HG02759 (cell line): ENCODE data around the gene PADI2.

Experiments used
- ATAC-seq: cut with Tn5 transposase; IDR thresholded peaks from one replicate; pipeline ENCODE4 v1.9.1; 2021; ENCODE audit warnings: mild to moderate bottlenecking, moderate library complexity; ENCODE audit not compliant: unreplicated experiment

The PADI2 gene

DNA sequence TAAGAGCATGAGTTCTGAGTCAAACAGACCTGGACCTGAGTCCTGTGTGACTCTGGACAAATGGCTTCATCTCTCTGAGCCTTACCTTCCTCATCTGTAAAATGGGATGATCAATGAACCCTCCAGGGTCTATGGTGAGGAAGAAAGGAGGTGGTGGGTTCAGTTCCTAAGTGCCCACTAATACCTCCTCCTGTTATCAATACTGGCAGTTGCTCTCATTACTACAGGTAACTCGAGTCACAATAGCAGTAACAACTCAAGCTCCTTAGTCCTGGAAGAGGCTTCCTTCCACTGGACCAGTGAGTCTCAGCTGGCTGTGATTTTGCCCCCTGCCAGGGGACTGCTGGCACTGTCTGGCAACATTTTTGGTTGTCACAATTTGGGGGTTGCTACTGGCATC, 2.6 kb downstream of the PADI2 start:
- ATAC-seq: no peak

DNA sequence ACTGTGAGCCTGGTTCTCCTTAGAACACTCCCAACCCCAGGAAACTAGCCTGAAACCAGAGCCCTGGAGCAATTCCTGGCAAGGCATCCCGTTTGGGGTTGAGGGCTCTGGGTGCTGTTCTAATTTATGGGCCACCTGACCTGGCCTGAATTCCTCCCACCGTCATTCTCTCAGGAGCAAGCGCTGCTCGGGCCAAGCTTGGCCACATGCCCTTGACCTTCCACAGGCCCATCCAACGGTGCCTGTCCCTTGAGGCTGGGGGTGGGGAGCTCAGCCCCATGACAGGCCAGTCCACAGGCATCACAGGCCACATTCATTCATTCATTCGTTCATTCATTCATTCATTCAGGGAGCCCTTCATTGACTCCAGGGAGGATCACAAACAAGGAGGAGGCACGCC, 5.3 kb downstream of the PADI2 start:
- ATAC-seq: no peak

DNA sequence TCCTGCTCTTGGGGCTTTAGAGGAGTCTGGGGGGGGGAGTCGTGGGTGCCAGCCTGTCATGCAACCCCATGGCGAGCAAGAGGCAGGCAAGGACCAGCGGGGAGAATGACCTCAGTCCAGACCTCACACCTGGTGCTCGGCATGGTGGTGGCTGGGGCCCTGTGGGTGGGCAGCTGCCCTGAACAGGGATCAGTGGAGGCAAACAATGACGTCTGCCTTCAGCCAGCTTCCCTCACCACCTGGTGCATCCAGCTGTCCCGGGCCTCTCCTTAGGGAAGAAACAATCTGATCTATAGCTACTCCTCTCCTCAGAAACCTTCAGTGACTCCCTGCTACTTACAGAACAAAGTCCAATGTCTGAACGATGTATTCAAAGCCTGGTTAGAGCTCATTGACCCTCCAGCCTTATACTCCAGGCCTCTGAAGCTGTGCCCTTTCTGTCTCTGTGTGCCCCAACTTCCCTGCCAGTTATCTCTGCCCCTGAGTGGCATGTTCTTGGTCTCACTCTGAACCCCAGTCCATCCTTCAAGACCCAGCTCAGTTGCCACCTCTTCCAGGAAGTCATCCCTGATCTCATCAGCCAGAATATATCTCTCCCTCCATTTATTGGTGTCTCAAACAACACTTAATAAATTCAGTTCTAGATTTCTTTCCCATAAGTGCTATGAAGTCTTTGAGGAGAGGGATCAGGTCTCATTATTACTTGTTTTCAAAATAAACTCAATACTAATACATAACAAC, 6.6 kb downstream of the PADI2 start:
- no peak for ATAC-seq

DNA sequence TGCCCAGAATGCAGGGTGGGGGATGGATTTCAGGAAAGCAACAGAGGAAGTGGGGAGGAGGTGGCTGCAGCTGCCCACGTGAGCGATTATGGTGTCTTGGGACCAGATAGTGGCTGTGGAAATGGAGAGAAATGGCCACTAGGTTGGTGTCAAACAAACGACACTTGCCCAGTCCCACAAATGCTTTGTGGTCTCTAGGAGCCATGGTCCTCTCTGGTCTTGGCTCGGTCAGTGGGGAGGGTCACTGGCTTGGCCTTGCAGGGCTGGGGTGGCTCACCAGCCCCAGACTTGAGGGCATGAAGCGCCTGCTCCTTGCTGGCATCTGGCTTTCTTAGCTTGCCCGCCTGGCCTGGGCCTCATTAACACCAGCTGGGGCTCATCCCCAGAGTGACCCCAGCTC, 7.2 kb downstream of the PADI2 start:
- no peak for ATAC-seq

DNA sequence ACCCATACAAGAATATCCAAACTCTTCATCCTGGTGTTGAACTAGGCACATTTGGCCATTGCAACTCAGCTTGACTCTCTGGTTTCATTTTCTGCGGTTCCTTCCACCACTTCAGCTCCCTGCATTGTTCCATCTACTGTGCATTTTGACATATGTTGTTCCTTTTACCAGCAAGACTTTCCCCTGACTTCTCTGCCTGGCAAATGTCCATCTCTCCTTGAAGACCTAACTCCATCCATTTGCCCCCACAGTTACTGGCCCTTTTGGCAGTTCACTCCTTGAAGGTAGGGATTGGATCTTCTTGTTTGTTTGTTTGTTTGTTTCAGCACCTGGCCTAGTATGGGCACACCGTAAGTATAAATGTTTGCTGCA, 8.7 kb downstream of the PADI2 start:
- ATAC-seq: no peak

DNA sequence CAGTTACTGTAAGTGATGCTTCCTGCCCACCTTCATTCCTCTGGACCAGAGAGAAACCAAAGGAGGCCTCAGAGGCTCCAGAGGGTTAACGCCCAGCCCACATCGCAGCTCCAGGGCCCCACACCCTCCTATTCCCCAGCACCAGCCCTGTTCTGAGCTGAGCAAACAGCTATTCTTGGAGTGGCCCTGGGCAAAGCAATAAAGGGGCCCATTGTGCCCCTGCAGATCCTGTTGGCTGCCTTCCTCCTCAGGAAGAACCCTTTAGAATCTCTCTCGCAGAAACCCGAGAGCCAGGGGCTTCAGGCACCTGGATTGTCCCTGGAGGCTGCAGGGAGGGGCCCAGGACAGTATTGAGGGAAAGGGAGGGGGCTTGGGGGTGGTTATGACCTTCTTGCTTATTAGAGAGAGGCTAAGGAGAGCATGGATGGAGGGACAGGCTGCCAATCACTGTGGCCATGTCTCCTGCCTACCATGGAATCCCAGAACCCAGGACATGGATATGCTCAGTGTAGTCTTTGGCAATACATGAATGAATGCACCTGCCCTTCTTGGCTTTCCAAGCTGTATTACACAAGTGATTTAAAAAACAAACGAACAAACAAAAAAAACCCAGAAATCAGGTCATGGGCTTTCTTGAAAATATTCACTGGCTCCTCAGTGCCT, 9.2 kb downstream of the PADI2 start:
- no peak for ATAC-seq

DNA sequence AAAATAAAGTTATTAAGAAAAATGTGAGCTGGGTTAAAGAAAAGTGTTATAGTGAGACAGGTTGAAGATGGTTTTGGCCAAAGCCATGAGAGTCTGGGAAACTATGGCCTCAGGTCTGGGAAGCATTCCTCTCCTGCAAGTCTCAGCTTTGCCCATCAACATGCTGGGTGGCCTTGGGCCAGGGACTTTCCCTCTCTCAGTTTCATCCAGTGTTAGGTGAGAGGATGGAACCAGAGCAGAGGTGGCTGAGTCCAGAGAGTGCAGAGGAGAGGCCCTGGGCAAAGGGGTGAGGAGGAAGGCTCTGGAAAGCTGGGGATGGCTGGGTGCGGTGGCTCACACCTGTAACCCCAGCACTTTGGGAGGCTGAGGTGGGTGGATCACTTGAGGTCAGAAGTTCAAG, 10.5 kb downstream of the PADI2 start:
- ATAC-seq: no peak

DNA sequence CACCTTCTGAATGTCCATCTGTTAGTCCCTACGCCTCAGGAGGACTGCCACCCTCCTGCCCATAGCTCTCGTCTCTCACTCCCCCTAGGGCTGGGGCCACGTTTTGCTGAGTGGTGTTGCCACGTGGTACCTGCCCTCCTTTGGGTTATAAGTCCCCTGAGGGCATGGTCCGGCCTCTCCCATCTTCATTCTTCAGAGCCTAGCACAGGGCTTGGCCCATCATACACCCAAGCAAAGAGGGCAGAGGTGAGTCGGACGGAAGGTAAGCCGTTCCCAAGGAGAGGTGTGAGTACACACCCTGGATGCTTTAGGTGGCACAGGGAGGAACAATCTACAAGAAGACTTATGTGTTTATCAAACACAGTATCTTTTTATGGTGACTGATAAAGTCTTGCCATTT, 10.9 kb downstream of the PADI2 start:
- no peak for ATAC-seq

DNA sequence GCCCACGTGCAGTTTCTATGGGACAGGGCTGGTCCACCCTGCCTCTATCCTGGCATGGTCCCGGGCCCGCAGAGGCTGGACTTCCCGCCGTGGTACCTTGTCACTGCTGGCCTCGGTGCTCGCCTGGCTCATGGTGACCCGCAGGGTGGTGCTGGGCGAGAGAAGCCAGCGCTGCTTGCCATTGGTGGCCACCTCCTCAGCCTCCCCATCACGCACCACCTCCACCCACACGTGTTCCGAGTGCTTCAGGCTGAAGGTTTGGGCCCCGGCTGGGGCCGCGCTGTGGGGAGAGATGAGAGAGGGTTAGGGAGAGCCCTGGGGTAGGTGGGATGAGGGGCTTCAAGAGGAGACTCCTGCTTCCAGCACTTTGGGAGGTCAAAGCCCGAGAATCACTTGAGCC, 14.5 kb downstream of the PADI2 start:
- ATAC-seq: no peak

DNA sequence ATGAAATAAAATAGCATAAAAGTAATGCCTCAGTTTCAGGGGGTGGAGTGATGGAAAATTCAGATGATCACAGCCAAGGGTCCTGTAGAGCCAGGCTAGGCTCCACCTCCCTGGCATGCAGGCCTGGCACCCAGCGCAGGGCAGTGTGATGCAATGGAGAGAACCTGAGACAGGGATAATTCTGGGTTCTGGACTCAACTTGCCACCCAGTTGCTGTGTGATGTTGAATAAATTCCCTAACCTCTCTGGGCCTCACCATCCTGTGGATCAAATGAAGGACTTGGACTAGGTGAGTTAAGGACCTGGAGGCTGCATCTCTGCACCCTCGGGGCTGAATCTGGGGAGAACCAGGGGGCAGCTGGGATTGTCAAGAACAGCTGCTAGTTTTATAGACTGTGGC, 17.0 kb downstream of the PADI2 start:
- no peak for ATAC-seq

DNA sequence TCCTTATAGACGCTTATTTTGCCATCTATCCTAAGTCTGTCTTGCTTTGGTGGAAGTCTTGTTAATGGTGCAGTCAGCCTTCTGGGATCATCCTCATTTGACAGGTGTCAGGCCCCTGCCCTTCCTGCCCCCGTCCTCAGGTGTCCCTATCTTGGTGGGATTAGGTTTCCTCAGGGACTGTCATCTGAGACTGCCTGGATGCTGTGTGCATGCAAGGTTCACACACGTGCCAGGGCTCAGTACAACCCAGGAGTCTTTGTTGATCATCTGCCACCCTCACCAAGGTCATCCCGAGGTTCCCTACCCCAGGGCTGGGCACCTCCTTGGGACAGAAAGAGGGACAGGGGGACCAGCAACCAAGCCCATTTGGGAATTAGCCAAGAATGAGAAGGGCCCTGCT, 18.0 kb downstream of the PADI2 start:
- ATAC-seq: no peak

DNA sequence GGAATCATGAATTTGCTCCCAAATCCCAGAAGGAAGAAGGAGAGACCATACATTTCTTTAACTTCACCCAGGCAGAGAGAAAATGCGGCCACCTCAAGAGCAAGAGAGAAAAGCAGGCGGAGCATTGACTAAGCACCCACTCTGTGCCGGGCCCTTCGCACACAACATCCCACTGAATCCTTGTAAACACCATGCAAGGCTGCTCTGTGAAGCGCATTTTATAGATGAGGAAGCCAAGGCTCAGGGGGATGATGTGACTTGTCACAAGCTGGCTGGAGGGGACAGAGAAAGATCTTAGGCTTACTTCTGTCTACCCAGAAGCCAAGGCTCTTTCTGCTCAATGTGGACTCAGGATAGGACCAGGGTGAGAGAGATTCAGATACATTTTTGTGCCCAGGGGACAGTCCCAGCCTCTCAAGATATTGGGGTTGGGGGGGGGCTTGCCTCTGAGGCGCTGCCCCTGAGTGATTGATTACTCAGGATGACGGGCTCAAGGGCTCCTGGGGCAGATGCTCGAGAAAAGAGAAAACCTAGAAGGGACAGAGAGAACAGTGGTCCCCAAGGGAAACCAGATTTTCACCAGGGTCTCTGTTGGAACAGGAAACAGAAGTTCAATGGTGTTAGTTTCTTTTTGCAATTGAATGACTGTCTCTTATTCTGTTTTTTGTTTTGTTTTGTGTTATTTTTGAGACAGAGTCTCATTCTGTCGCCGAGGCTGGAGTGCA, 19.5 kb downstream of the PADI2 start:
- ATAC-seq: no peak

DNA sequence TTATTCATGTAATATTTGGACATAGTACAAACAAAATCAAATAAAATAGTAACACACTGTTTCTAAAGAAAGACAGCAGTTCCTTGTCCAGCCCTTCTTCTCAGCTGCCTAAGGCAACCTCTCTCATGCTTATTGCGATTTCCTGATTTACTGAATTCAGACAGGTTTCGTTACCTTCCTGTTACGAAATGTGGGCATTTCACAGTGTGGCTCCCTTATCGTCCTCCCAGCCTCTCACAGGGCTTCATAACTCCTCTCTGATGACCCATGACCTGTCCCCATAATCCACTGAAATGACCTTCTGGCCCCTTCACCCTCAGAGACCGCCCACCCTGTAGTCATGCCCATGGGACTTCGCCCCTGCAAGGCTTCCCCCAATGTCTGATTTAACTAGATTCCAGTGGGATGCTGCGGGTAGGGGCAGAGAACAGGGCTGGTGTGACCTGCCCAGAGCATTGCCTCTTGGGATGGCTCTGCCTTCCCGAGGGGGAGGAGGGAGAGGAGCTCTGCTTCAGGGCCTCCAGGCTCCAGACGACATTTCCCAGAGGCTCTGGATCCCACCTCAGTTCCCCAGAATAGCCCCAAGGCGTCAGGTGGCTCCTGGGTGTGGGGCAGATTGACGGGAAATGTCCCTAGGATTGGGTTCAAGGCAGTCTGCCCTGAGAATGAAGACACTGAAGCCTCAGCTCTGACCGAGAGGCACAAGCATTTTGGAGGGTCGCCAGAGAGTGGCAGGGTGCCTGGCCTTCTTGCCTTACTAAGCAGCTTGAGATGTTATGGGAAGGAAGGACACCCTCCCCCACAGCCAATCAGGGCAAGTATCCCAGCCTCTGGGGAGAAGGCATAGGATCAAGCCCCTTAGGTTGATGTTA, 20.6 kb downstream of the PADI2 start:
- ATAC-seq: no peak

DNA sequence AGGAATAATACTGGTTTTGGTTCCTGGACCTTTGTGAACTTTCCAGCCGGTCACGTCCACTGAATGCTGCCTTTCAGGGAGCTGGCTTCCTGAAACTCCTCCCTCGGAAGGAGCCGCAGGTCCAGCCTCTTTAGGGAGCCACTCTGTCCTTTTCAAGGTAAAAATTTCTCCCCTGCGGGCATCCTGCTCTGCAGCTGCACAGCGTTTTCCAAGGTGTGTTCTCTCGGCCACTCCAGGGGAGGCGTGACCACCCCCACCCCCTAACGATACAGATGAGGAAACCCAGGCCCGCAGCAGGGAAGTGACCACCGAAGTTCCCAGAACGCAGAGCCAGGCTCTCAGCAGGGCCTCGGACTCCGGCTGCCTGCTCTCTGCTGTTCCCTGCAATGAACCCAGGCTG, 21.5 kb downstream of the PADI2 start:
- no peak for ATAC-seq

DNA sequence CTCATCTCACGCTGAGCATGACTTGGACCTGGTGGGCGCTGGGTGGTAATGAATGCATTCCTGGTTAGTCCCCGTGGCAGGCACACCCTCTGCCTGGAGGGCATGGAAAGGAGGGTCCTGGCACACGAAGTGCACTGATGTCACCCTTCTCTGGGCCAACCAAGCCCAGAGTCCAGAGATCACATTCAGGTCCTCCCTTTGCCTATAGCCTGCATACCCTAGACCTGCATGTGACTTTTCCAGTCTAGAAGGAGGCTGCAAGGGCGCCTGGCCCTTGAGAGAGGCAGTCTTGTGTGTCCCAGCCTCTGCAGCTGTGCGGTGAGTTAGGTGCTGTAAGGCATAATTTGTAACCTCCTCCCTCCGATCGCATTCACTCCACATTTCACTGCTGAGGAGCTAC, 22.1 kb downstream of the PADI2 start:
- no peak for ATAC-seq

DNA sequence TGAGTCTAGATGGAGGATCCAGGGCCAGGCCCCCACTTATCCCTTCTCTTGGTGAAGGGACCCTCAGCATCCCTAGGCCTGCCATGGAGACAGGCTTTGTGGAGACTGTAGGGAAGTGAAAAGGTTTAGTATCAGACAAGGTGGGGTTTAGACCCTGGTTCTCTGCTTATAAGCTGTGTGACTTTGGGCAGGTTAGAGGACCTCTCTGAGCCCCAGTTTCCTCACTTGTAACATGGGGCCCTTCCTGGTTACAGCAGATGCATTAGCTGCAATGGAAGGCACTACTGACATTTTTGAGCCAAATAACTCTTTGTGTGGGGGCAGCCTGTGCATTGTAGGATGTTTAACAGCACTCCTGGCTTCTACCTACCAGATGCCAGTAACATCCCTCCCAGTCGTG, 22.7 kb downstream of the PADI2 start:
- ATAC-seq: no peak

DNA sequence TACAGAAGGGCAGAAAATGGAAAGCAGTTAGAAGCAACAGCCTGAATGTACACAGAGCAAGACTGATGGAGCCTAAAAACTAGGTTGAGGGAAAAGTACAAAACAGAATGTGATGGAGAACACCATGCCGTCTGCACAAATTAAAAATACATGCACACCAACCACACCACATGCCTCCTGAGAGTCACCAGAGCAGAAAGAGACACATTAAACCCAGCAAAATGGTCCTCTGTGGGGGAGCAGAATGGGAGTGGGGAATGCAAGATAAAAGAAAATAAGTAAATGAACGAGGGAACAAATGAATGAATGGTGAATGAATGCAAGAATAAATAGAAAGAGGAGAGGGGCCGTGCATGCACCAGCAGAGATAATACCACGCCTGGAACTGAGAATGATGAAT, 24.1 kb downstream of the PADI2 start:
- ATAC-seq: no peak

DNA sequence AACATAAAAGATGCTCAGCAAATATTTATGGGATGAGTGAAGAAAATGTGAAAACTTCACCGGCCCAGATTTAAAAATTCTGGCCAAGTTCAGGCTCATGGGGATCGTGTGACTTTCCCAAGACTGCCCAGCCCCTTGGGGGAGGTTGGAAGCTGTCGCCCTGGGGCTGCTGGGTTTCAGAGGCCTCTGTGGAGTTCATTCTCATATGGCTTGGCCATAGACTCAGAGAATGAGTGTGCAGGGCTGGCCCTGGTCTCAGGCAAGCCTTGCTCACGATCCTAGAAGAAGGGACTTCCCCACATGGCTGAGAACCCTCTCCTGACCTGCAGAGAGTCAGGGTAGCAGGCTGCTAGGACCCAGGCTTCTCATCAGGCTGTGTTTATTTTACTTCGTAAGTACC, 24.6 kb downstream of the PADI2 start:
- no peak for ATAC-seq

DNA sequence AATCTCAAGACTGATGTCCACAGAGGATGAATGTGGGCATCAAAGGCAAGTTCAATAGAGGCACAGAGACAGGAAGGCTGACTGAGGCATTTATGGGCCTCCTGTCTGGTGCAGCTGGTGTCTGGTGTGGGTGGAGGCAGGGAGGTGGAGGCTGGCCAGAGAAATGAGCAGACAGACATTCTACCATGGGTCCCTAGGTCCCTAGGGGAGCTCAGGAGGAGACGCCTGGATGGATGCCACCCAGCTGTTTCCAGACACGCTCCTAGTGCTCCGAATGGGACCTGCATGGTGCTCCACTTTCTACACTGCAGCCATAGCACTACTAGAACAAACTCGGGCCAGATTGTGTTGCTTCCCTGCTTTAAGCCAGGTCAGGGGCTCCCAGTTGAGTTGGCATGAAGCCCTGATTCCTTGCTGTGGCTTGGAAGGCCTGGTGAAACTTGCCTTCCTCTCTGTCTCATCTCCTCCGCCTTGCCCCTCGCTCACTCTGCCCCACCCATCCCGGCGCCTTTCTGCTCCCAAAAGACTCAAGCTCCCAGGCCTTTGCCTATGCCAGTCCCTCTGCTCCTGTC, 25.3 kb downstream of the PADI2 start:
- no peak for ATAC-seq

DNA sequence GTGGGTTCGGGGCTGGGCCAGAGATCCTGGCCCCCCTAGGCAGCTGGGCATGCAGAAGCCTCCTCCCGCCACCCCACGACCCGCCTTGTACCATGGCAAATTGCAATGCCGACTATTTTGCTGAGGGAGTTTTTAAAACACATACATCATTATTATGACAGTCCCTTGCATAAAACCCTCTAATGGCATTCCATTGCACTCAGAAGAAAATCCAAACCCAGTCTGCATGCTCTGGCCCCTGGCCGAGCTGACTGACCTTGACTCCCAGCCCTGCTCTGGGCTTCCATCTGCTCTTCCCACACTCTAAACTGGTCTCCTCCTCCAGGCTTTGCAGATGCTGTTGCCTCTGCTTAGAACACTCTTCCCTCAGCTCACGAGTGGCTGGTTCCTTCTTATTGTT, 28.0 kb downstream of the PADI2 start:
- no peak for ATAC-seq

DNA sequence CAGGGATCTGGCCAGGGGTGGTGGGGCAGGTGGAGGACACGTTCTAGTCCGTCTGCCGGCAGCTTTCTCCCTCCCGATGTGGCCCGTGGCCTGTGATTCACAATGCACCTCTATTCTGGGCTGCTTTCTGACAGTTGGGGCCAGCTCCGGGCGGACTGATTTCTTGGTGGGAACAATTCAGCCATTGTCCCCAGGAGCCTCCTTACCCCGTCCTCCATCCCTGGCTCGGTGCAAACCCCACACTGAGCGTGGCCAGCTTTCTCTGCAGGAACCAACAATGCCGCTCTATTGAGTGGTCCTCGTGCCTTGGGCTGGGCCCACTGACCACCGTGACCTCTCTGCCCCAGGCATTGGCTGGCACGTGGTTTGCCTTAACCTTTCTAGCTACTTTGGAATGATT, 29.7 kb downstream of the PADI2 start:
- no peak for ATAC-seq
